ENCODE measurements around the gene ILRUN. TPM values are rescaled to one million over a fixed set of nuclear protein-coding genes. Genes with fewer than 3 reads are reported as not detected.
"Not testable (repeated sequence)": the region's sequence is repeated elsewhere in the genome, so short reads cannot be mapped to it uniquely, and the experiment has no call there.

The ILRUN gene
- total RNA-seq (89.6 TPM), polyA plus RNA-seq (10 to 100 TPM; 18.7 to 23.4 (median 22.9) TPM)

GRCh38 chr6:34696739-34697543 is at the start of gene ILRUN:
ILRUN (minus strand) TSS chr6:34696767; CDS start chr6:34696603, 164 bp downstream.
- peak within 1 kb of the TSS; percentile 94 for H3K27ac ChIP-seq (ENCODE audit: insufficient read depth, low read length, poor library complexity, severe bottlenecking)
- peaks cover 6% of the 10 kb centered on the region for H3K27me3 Mint-ChIP-seq
- no peaks in the 10 kb centered on the region for H3K27me3 ChIP-seq (ENCODE audit: control insufficient read depth, insufficient read depth, low read length)
- peak within 1 kb of the TSS; percentile 98 for H3K4me3 ChIP-seq (ENCODE audit: low read depth, low read length)
- H3K4me3 Mint-ChIP-seq: peak within 1 kb of the TSS; percentile 98 to 99 (median 98)
- peaks cover 41% of the 10 kb centered on the region for H3K4me1 ChIP-seq (ENCODE audit: control insufficient read depth, insufficient read depth, low read length, poor library complexity, severe bottlenecking)
- no peaks in the 10 kb centered on the region for H3K36me3 ChIP-seq (ENCODE audit: control insufficient read depth, insufficient read depth, low read length)
- DNase-seq (peak; percentile 93 to 95 (median 95)), ATAC-seq (ENCODE audit: low read depth in 2 of 2) (peak; percentile 85 to 88)
- no peaks in the 10 kb centered on the region for H3K9me3 Mint-ChIP-seq
- H3K36me3 Mint-ChIP-seq: peaks cover 7% of the 10 kb centered on the region
- H3K27ac Mint-ChIP-seq: peak within 1 kb of the TSS; percentile 98 to 99 (median 99)
- no peaks in the 10 kb centered on the region for H3K9me3 ChIP-seq (ENCODE audit: control insufficient read depth in 2 of 2, low read length in 2 of 2)
- peaks cover 13 to 55% (median 35%) of the 10 kb centered on the region in 4 donors for H3K4me1 Mint-ChIP-seq

GRCh38 chr6:34745277-34746103 is 48.9 kb upstream of the ILRUN start:
- no peak overlapping the region for H3K27ac Mint-ChIP-seq
- no peaks in the 10 kb centered on the region for H3K9me3 Mint-ChIP-seq
- no peaks in the 10 kb centered on the region for H3K36me3 ChIP-seq (ENCODE audit: control insufficient read depth, insufficient read depth, low read length)
- H3K4me3 Mint-ChIP-seq: no peak overlapping the region
- H3K4me1 Mint-ChIP-seq: no peaks in the 10 kb centered on the region
- no peaks in the 10 kb centered on the region for H3K27me3 Mint-ChIP-seq
- no peak for DNase-seq
- H3K4me1 ChIP-seq (ENCODE audit: control insufficient read depth, insufficient read depth, low read length, poor library complexity, severe bottlenecking): no peaks in the 10 kb centered on the region
- no peaks in the 10 kb centered on the region for H3K27me3 ChIP-seq (ENCODE audit: control insufficient read depth, insufficient read depth, low read length)
- no peaks in the 10 kb centered on the region for H3K9me3 ChIP-seq (ENCODE audit: control insufficient read depth in 2 of 2, low read length in 2 of 2)
- no peaks in the 10 kb centered on the region for H3K36me3 Mint-ChIP-seq
- no peak overlapping the region for H3K4me3 ChIP-seq (ENCODE audit: low read depth, low read length)
- ATAC-seq (ENCODE audit: low read depth in 2 of 2): no peak
- H3K27ac ChIP-seq (ENCODE audit: insufficient read depth, low read length, poor library complexity, severe bottlenecking): no peak overlapping the region

- not testable (repeated sequence) for H3K4me1 ChIP-seq (ENCODE audit: control insufficient read depth, insufficient read depth, low read length, poor library complexity, severe bottlenecking); H3K36me3 ChIP-seq (ENCODE audit: control insufficient read depth, insufficient read depth, low read length); H3K9me3 Mint-ChIP-seq; H3K36me3 Mint-ChIP-seq; H3K4me1 Mint-ChIP-seq; DNase-seq; H3K27me3 Mint-ChIP-seq; H3K27ac Mint-ChIP-seq; H3K4me3 Mint-ChIP-seq; H3K9me3 ChIP-seq (ENCODE audit: control insufficient read depth in 2 of 2, low read length in 2 of 2); H3K27me3 ChIP-seq (ENCODE audit: control insufficient read depth, insufficient read depth, low read length); H3K4me3 ChIP-seq (ENCODE audit: low read depth, low read length); H3K27ac ChIP-seq (ENCODE audit: insufficient read depth, low read length, poor library complexity, severe bottlenecking); ATAC-seq (ENCODE audit: low read depth in 2 of 2)
Measured at GRCh38 chr6:34744294-34744647, 47.7 kb upstream of the ILRUN start.

- H3K4me1 Mint-ChIP-seq: peaks cover 0 to 4% (median 2%) of the 10 kb centered on the region in 4 donors
- H3K27ac Mint-ChIP-seq: no peak overlapping the region
- Histone ChIP-seq H3K4me3 (ENCODE audit: low read depth, low read length) (no peak overlapping the region), H3K27ac (ENCODE audit: insufficient read depth, low read length, poor library complexity, severe bottlenecking) (no peak overlapping the region), H3K9me3 (ENCODE audit: control insufficient read depth in 2 of 2, low read length in 2 of 2) (no peaks in the 10 kb centered on the region), H3K4me1 (ENCODE audit: control insufficient read depth, insufficient read depth, low read length, poor library complexity, severe bottlenecking) (no peaks in the 10 kb centered on the region), H3K36me3 (ENCODE audit: control insufficient read depth, insufficient read depth, low read length) (no peaks in the 10 kb centered on the region), H3K27me3 (ENCODE audit: control insufficient read depth, insufficient read depth, low read length) (no peaks in the 10 kb centered on the region)
- no peak overlapping the region for H3K4me3 Mint-ChIP-seq
- H3K36me3 Mint-ChIP-seq: no peaks in the 10 kb centered on the region
- no peak for ATAC-seq (ENCODE audit: low read depth in 2 of 2)
- no peak for DNase-seq
- no peaks in the 10 kb centered on the region for H3K9me3 Mint-ChIP-seq
- no peaks in the 10 kb centered on the region for H3K27me3 Mint-ChIP-seq
Measured at GRCh38 chr6:34743625-34744293, 47.2 kb upstream of the ILRUN start.

- Histone ChIP-seq H3K4me3 (ENCODE audit: low read depth, low read length) (no peak overlapping the region), H3K27me3 (ENCODE audit: control insufficient read depth, insufficient read depth, low read length) (no peaks in the 10 kb centered on the region), H3K9me3 (ENCODE audit: control insufficient read depth in 2 of 2, low read length in 2 of 2) (no peaks in the 10 kb centered on the region), H3K36me3 (ENCODE audit: control insufficient read depth, insufficient read depth, low read length) (no peaks in the 10 kb centered on the region), H3K27ac (ENCODE audit: insufficient read depth, low read length, poor library complexity, severe bottlenecking) (no peak overlapping the region), H3K4me1 (ENCODE audit: control insufficient read depth, insufficient read depth, low read length, poor library complexity, severe bottlenecking) (no peaks in the 10 kb centered on the region)
- Mint-ChIP-seq H3K27me3 (no peaks in the 10 kb centered on the region), H3K4me1 (peaks cover 0 to 4% (median 2%) of the 10 kb centered on the region in 4 donors), H3K4me3 (no peak overlapping the region), H3K27ac (no peak overlapping the region), H3K36me3 (no peaks in the 10 kb centered on the region), H3K9me3 (no peaks in the 10 kb centered on the region)
- ATAC-seq (ENCODE audit: low read depth in 2 of 2) (no peak), DNase-seq (no peak)
Measured at GRCh38 chr6:34742094-34742493, 45.5 kb upstream of the ILRUN start.

- H3K36me3 ChIP-seq (ENCODE audit: control insufficient read depth, insufficient read depth, low read length): no peaks in the 10 kb centered on the region
- H3K4me1 ChIP-seq (ENCODE audit: control insufficient read depth, insufficient read depth, low read length, poor library complexity, severe bottlenecking): no peaks in the 10 kb centered on the region
- H3K4me1 Mint-ChIP-seq: peaks cover 0 to 4% (median 2%) of the 10 kb centered on the region in 4 donors
- no peaks in the 10 kb centered on the region for H3K36me3 Mint-ChIP-seq
- ATAC-seq (ENCODE audit: low read depth in 2 of 2) (no peak), DNase-seq (no peak)
- H3K9me3 Mint-ChIP-seq: no peaks in the 10 kb centered on the region
- no peak overlapping the region for H3K4me3 Mint-ChIP-seq
- H3K27me3 ChIP-seq (ENCODE audit: control insufficient read depth, insufficient read depth, low read length): no peaks in the 10 kb centered on the region
- H3K27ac Mint-ChIP-seq: no peak overlapping the region
- no peaks in the 10 kb centered on the region for H3K9me3 ChIP-seq (ENCODE audit: control insufficient read depth in 2 of 2, low read length in 2 of 2)
- H3K27ac ChIP-seq (ENCODE audit: insufficient read depth, low read length, poor library complexity, severe bottlenecking): no peak overlapping the region
- no peak overlapping the region for H3K4me3 ChIP-seq (ENCODE audit: low read depth, low read length)
- H3K27me3 Mint-ChIP-seq: peaks cover 4% of the 10 kb centered on the region
Measured at GRCh38 chr6:34736823-34737222, 40.3 kb upstream of the ILRUN start.

- Mint-ChIP-seq H3K9me3 (no peaks in the 10 kb centered on the region), H3K4me1 (no peaks in the 10 kb centered on the region), H3K36me3 (no peaks in the 10 kb centered on the region), H3K27ac (no peak overlapping the region), H3K27me3 (peaks cover 4% of the 10 kb centered on the region), H3K4me3 (no peak overlapping the region)
- no peaks in the 10 kb centered on the region for H3K9me3 ChIP-seq (ENCODE audit: control insufficient read depth in 2 of 2, low read length in 2 of 2)
- no peak for ATAC-seq (ENCODE audit: low read depth in 2 of 2)
- H3K27me3 ChIP-seq (ENCODE audit: control insufficient read depth, insufficient read depth, low read length): no peaks in the 10 kb centered on the region
- DNase-seq: no peak
- no peak overlapping the region for H3K4me3 ChIP-seq (ENCODE audit: low read depth, low read length)
- no peaks in the 10 kb centered on the region for H3K4me1 ChIP-seq (ENCODE audit: control insufficient read depth, insufficient read depth, low read length, poor library complexity, severe bottlenecking)
- H3K27ac ChIP-seq (ENCODE audit: insufficient read depth, low read length, poor library complexity, severe bottlenecking): no peak overlapping the region
- H3K36me3 ChIP-seq (ENCODE audit: control insufficient read depth, insufficient read depth, low read length): no peaks in the 10 kb centered on the region
Measured at GRCh38 chr6:34731393-34732060, 35.0 kb upstream of the ILRUN start.

Data from CD4-positive, CD25-positive, alpha-beta regulatory T cell (primary cell).